K562 (cell line): ENCODE data around the gene SH3PXD2B. TPM values are rescaled to one million over a fixed set of nuclear protein-coding genes. Genes with fewer than 3 reads are reported as not detected.

Source experiments
- BACH1 ChIP-seq: fragments of 200-800 bp; sonication (Bioruptor generic); IDR thresholded peaks from 2 replicates; pipeline ENCODE4 v1.6.1; 2016; ENCODE audit warnings: missing genetic modification characterization, missing compliant biosample characterization
- CHD7 ChIP-seq: fragments of 200-600 bp; sonication (generic); IDR thresholded peaks from one replicate; pipeline ENCODE4 v1.6.1; 2012; ENCODE audit warnings: mild to moderate bottlenecking, low read depth, low read length, inconsistent platforms
- HDAC1 ChIP-seq, 2 experiments: fragments of 450-650 bp; IDR thresholded peaks; 2 replicates each; pipeline ENCODE4 v1.6.1; 2016 to 2017; ENCODE audit warnings: inconsistent platforms in 1 of 2, mild to moderate bottlenecking in 1 of 2, moderate library complexity in 1 of 2
- ID3 ChIP-seq, 2 experiments: fragments of 250-450 bp in 1 of 2; fragments of 450-650 bp in 1 of 2; sonication (Bioruptor Pico) in 1 of 2; IDR thresholded peaks; 2 replicates each; pipeline versions ENCODE4 v1.6.1 to v1.8.0; 2016 to 2021; ENCODE audit warnings: mild to moderate bottlenecking in 2 of 2, moderate library complexity in 2 of 2, missing compliant biosample characterization in 1 of 2, missing genetic modification characterization in 1 of 2
- POLR3G ChIP-seq: IDR thresholded peaks from 2 replicates; pipeline ENCODE4 v1.6.1; 2011; ENCODE audit not compliant: insufficient read length, insufficient replicate concordance; ENCODE audit errors: extremely low read depth
- THRA ChIP-seq: fragments of 450-650 bp; IDR thresholded peaks from 2 replicates; pipeline ENCODE4 v1.6.1; 2017; ENCODE audit warnings: mild to moderate bottlenecking, moderate library complexity
- ZBTB34 ChIP-seq: fragments of 250-450 bp; sonication (Bioruptor Pico); IDR thresholded peaks from 2 replicates; pipeline ENCODE4 v1.8.0; 2021; ENCODE audit warnings: mild to moderate bottlenecking, moderate library complexity
- polyA plus RNA-seq, 8 experiments: library from polyadenylated mRNA; depleted of rRNA in 4 of 8; stranded (reverse) in 5 of 8; unstranded in 3 of 8; fragments of >200 nt; fragmentation: Nextera tagmentation in 2 of 8; fragmentation: Illumina TruSeq in 1 of 8; extraction: Ambion mirVana in 2 of 8; extraction: Trizol in 1 of 8; gene quantifications; 2 replicates each; pipeline versions ENCODE4 v1.2.1 to v1.2.3, GENCODE V29; 2011 to 2014; ENCODE audit warnings: inconsistent platforms in 1 of 8, missing spikeins in 1 of 8
- total RNA-seq, 7 experiments: library from RNA; depleted of rRNA in 6 of 7; stranded (reverse); fragments of >200 nt in 6 of 7; fragmentation: Illumina TruSeq in 2 of 7; extraction: Trizol in 2 of 7; gene quantifications; 2 replicates each; pipeline versions ENCODE4 v1.2.1 to v1.2.3, GENCODE V29; 2011 to 2021; ENCODE audit warnings: low replicate concordance in 1 of 7

The SH3PXD2B gene
- total and polyA plus RNA-seq, 9 of the 15 experiments (the other 6 are each of a cell fraction or from before 2014, with no cell fraction given), result 0.04 to 0.66 (median 0.19) TPM

- TF ChIP-seq CHD7 (no peak), BACH1 (no peak), ID3 (CRISPR knock-in tag; IDR thresholded peaks at IDR 0.05) (no peak), ID3 (tag; IDR thresholded peaks at IDR 0.05) (no peak), ZBTB34 (CRISPR knock-in tag) (no peak), POLR3G (no peak), HDAC1 (IDR thresholded peaks at IDR 0.05) (no peak), THRA (no peak)
Observed at GRCh38 chr5:172380987-172381643, 73.2 kb downstream of the SH3PXD2B start (continued).
